OCI-LY3 (cell line): Measurements from ENCODE around the gene DSTYK.
"Not testable (repeated sequence)": the region's sequence is repeated elsewhere in the genome, so short reads cannot be mapped to it uniquely, and the experiment has no call there.

Source experiments
- CTCF ChIP-seq: fragments of 200-600, 300-600 bp; sonication (generic); IDR thresholded peaks from 2 replicates; pipeline ENCODE4 v1.5.1; 2014; ENCODE audit warnings: antibody characterized with exemption, low read length, low read depth
- EZH2phosphoT487 ChIP-seq: fragments of 200-600 bp; shearing (Covaris generic); IDR thresholded peaks from 2 replicates; pipeline ENCODE4 v1.6.1; 2018; ENCODE audit warnings: antibody characterized with exemption, mixed run types, low read depth

- TF ChIP-seq CTCF, EZH2phosphoT487: not testable (repeated sequence)
Measured at GRCh38 chr1:205155665-205156377, 55.7 kb downstream of the DSTYK start.
